Left kidney (tissue), 2 donors: ENCODE data around the gene CRELD1. TPM values are rescaled to one million over a fixed set of nuclear protein-coding genes. Genes with fewer than 3 reads are reported as not detected.

Experiments
- DNase-seq: peaks from one replicate; pipeline ENCODE4 v3.0.0-alpha.2; 2013
- polyA plus RNA-seq: library from polyadenylated mRNA; unstranded; fragments of 120-200 nt; gene quantifications from one replicate; pipeline ENCODE4 v1.2.1, GENCODE V29; 2013; ENCODE audit not compliant: insufficient read length

Gene CRELD1
- polyA plus RNA-seq, 1 donor: 46.3 TPM

DNA sequence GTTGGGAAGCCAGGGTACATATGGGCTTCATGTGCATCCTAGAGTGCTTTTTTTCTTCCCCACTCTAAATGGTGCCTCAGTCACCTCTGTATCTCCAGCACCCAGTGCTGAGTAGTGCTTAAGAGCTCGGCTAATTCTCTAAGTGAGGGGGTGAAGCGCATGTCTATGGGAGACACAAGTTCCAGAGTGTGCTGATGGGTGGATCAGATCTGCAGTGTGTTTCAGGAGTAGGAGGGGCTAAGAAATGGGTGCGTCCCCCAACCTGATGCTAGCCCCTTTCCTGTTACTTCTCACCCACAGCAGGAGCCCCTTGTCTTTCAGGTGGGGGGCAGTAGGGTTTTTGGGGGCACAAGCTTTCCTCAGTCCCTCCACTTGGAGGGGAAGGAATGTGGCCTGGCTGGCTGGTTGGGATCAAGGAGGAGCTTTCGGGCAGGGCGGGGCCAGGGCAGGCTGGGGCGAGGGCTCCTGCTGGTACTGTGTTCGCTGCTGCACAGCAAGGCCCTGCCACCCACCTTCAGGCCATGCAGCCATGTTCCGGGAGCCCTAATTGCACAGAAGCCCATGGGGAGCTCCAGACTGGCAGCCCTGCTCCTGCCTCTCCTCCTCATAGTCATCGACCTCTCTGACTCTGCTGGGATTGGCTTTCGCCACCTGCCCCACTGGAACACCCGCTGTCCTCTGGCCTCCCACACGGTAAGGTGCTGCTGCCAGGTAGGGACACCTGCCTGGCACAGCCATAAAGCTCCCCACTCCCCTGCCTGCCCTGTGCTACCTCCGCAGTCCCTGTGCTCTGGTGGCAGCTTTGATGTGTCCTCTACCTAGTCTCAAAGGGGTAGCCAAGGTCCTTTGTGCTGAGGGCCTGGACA, 31.0 kb upstream of the CRELD1 start, which contains the start of gene IL17RE:
Gene IL17RE (plus strand): TSS at position 477 of the 866 bp plus-strand sequence. CDS start 85 bp downstream, at position 562.
- DNase-seq: no peak

DNA sequence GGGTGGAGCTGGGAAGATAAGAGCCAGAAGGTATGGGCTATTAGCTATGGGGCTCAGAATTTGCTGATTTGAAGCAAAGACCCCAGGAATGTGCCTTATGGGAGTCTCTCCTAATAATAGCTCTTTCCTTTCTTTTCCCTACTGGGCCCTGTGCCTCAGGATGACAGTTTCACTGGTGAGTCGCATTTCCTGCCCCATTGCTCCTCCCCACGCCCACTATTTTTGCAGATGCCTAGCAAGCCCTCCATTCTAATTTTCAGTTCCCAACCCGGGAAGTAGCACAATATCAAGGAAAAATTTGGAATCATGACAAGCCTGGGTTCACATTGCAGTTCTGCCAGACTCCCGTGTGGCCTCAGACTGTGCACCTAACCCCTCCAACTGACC, 30.4 kb upstream of the CRELD1 start:
- DNase-seq: no peak

- no peak for DNase-seq
Measured at GRCh38 chr3:9903904-9904303, 29.7 kb upstream of the CRELD1 start.

DNA sequence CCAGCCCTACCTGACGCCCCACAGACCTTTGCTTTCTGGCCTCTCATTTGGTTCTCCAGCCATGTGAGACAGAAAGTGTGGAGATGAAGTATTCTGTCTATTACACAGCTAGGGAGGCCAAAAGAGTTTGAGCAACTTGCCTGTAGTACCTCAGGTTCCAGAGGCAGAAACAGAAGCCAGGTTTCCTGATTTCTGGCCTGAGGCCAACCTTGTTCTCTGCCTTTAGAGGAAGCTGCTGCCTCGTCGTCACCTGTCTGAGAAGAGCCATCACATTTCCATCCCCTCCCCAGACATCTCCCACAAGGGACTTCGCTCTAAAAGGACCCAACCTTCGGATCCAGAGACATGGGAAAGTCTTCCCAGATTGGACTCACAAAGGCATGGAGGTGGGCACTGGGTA, 27.2 kb upstream of the CRELD1 start:
- DNase-seq: no peak

DNA sequence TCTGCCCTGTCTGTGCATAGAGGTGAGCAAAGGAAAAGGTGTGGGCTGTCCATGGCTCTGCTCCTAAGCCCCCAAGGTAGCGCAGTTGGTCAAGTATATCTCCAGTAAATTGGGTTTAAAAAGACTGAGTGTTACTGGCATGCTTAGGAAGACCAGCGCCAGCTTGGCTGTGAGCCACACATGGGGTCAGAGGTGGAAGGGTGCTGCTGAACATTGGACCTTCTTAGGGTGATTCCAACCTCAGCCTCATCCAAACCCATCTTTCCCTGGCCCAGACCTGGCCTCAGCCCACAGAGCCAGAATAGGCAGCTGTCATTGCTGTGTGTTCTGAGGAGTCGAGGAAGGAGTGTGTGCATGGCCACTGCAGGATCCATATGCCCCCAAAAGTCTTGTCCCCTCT, 25.3 kb upstream of the CRELD1 start:
- DNase-seq: no peak

- no peak for DNase-seq
Measured at GRCh38 chr3:9909221-9910013, 24.2 kb upstream of the CRELD1 start.

DNA sequence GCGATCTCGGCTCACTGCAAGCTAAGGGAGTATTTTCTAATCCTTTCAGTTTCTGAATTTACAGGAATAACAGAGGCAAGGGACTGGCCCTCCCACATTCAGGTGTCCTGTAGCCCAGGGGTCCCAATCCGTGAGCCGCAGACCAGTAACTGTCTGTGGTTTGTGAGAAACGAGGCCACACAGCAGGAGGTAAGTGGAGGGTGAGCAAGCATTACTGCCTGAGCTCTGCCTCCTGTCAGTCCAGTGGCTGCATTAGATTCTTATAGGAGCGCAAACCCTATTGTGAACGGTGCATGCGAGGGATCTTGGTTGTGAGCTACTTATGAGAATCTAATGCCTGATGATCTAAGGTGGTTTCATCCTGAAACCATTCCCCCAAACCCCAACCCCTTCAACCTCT, 21.8 kb upstream of the CRELD1 start:
- no peak for DNase-seq

GRCh38 chr3:9912294-9912935, 21.2 kb upstream of the CRELD1 start:
- no peak for DNase-seq

- DNase-seq: no peak
Measured at GRCh38 chr3:9913601-9914000, 20.0 kb upstream of the CRELD1 start.

DNA sequence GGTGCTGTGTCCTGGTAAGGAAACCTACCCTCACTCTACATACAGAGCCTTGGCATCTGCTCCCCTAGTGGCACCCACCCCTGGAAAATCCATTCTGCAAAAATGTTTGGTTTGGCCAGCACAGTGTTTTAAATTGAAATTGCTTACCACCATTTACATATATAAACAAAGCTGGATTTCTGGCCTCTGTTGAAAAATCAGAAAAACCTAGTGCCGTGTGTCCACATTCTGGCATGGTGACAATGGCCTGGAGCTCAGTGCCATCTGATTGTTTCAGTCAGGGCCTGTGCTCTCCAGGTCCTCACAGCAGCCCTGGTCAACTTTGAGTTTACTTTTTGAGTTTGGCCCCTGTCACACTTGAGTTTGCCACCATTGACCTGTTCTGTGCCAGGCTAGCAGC, 19.6 kb upstream of the CRELD1 start:
- no peak for DNase-seq

DNA sequence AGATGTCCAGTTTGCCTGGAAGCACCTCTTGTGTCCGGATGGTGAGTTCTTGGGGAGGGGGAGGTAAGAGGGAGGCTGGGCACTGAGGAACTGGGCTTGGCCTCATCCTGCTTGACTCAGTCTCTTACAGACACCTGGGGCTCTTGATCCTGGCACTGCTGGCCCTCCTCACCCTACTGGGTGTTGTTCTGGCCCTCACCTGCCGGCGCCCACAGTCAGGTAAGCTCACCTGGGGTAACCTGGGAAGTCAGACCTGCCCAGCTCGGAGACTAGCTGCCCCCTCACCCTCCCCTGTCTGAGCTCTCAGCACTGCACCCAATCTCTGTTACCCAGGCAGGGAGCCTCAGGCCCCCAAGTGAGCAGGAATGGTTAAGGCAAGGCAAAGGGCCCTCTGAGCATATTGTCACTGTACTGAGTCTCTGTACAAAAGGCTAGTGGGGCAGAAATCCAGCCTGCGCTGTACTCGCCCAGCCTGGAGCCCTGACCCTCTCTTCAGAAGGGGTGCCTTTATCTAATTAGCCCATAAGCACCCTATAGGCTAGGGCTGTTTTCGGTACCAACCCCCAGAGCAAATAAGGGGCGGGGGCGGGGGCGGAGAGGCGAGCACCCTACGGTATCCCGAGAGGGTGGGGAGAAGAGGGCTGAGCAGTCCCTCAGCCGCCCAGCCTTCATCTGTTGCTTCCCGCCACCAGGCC, 18.9 kb upstream of the CRELD1 start:
- no peak for DNase-seq

GRCh38 chr3:9915254-9916141, 18.1 kb upstream of the CRELD1 start:
- DNase-seq: no peak

DNA sequence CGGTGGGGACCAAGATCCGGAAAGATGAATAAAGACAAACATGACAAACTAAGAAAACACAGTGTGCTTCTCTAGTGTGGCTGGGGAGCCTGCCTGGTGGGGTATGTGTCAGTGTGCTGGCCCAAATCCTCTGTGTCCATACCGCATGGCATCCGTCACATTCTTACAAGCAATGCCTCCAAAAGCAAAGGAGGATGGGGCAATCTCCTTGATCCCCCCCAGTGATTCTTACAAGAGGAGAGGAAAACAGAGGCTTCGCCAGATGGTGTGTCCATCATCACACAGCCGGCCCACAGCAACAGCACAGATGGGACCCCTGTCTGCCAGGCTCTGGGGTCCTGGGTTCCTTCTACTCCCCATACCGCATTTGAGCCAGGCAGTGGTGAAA, 17.3 kb upstream of the CRELD1 start:
- no peak for DNase-seq

DNA sequence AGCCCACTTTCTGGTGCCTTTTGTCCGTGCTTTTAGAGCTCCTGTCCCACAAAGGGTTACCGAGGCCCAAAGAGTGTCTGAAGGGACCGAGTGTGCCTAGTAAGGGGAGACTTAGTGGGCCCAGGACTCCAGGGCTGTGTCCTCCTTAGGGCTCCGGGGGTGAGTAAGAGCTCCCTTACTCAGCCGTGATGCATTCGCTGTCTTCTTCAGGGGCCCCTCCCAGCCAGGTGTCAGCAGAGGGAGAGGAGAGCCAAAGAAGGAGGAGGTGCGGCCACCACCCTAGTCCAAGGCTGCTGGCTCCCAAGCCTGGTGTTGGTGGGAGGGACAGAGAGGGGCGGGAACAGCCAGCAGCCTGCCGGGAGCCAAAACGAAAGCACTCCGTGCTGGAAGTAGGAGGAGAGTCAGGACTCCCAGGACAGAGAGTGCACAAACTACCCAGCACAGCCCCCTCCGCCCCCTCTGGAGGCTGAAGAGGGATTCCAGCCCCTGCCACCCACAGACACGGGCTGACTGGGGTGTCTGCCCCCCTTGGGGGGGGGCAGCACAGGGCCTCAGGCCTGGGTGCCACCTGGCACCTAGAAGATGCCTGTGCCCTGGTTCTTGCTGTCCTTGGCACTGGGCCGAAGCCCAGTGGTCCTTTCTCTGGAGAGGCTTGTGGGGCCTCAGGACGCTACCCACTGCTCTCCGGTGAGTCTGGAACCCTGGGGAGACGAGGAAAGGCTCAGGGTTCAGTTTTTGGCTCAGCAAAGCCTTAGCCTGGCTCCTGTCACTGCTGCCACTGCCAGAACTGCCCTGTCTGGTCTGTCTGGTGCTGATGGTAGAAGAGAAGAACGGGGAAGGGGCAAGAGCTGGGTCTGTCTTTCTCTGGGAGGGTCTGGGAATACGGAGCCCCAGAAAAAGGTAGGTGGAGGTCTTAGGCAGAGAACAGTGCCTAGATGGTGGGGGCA, 16.6 kb upstream of the CRELD1 start, which contains the start of gene IL17RC:
Gene IL17RC (plus strand): TSS at position 365 of the 947 bp plus-strand sequence. CDS start 218 bp downstream, at position 583.
- peak; percentile 81 for DNase-seq

DNA sequence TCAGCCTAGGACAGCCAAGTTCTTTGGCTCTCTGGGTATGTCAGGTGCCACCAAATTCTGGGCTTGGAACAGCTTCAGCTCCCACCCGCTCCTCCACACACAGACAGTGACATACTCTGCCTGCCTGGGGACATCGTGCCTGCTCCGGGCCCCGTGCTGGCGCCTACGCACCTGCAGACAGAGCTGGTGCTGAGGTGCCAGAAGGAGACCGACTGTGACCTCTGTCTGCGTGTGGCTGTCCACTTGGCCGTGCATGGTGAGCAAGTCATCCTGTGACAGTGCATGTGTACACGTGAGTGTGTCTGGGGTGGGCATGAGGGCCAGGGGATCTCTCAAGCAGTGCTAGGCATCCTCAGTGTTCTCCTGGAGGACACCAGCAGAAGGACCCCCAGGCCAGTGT, 15.8 kb upstream of the CRELD1 start:
- DNase-seq: no peak

DNA sequence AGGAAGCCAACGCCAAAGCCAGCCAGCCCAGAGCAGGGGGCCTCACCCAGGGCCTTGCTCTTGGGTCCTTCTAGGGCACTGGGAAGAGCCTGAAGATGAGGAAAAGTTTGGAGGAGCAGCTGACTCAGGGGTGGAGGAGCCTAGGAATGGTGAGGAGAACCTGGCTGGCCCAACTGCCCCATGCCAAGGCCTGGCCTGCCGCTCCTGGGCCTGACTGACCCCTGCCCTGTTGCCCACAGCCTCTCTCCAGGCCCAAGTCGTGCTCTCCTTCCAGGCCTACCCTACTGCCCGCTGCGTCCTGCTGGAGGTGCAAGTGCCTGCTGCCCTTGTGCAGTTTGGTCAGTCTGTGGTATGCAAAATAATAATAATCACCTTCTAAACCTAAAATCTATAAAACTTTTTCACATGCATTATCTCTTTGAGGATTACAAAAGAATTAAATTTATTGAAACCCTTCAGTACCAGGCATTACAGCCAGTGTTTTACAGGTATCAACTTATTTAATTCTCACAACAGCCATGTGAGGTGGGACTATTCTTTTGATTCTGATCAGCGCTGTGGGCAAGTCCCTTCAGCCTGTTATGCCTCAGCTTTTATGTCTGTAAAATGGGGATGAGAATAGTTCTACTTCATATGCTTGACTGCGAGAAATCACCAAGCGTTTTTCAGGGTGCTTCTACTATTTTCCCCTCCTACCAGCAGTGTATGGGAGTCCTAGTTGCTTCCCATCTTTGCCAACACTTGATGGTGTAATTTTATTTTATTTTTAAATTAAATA, 15.2 kb upstream of the CRELD1 start:
- no peak for DNase-seq

GRCh38 chr3:9928158-9928557, 5.5 kb upstream of the CRELD1 start:
- no peak for DNase-seq

DNA sequence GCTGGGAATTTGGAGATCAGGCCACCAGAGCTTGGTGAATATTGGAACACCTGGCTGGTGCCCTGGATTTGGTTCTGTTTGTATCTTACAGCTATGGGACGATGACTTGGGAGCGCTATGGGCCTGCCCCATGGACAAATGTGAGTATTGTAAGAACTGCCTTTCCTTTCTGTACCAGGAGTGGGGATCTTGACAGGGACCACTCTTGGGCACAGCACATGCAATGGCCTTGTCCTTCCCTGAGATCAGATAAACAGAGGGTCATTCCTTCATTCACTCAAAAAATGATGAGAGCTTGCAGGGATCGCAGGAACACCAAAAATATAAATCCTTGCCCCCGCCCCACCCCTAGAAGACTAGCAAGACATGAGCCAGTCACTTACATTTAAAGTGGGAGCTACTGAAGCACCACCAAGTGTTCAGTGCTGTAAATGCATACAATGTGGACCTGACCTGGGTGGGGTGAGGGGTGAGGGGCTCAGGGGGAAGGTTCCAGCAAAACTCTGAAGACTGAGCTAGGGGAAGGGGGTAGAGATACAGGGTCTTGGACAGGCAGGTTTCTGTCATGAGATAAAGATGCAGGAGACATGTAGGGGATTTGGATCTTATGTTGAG, 2.7 kb upstream of the CRELD1 start:
- no peak for DNase-seq

- DNase-seq: no peak
Measured at GRCh38 chr3:9932535-9932842, 1.1 kb upstream of the CRELD1 start.
